ENCODE measurements around the gene PFKP. TPM values are rescaled to one million over a fixed set of nuclear protein-coding genes. Genes with fewer than 3 reads are reported as not detected.
"Not testable (repeated sequence)": the region's sequence is repeated elsewhere in the genome, so short reads cannot be mapped to it uniquely, and the experiment has no call there.

Gene PFKP
- total RNA-seq, 1 donor from 2014 or later: 155 TPM

GRCh38 chr10:3163879-3164278, 96.5 kb downstream of the PFKP start:
- DNase-seq: no peak
- ATAC-seq (ENCODE audit: poor library complexity): no peak
- intact Hi-C loops (cut with DNase I): no loop called here

DNA sequence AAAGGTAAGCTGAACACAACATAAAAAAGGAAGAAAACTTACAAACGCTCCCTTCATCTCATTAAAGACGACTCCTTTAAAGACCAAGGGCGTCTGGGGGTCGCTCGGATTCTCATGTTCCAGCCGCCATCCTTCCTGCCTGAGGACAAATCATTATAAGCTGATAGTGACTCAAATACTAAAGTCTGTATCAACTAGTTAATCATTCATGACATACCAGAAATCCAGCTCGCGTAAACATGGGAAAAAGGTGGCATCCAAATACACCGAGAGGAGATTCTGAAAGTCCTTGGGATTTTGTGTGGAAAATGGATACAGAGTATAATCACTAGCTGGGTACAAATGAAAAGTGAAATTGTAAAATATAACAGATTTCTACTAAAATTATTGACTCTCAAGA, 97.8 kb downstream of the PFKP start:
- ATAC-seq (ENCODE audit: poor library complexity) (no peak), DNase-seq (no peak)
- intact Hi-C loops (cut with DNase I): no loop called here

DNA sequence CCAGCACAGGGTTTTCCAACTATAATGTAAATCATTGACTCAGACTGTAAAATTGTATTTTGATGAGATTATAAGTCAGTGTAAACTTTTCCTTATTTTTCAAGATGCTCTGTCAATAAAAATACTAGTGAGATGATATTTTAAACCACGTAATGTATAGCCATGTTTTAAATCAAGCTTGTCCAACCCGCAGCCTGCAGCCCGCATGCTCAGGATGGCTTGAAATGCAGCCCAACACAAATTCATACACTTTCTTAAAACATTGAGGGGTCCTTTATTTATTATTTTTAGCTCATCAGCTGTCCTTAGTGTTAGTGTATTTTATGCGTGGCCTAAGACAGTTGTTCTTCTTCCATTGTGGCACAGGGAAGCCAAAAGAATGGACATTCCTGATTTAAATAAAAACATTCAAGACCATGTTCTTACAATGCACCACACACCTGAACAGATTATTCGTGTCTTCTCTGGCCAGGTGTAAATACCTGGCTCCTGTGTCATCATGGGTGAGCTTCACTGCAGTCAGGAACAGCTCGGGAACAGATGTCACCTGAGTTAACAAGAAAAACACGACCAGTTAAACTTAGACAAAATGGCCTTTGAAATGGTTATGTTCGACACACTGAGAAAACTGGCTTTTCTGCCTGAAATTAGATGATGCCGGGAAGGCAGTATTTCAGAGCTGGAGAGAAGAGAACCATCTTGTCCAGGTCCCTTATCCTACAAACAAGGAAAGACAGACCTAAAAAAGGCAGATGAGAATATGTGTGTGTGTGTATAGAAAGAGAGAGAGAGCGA, 99.3 kb downstream of the PFKP start:
- no peak for DNase-seq
- intact Hi-C loops (cut with DNase I): no loop called here

GRCh38 chr10:3167611-3168330, 100.4 kb downstream of the PFKP start:
- intact Hi-C loops (cut with DNase I): no loop called here
- ATAC-seq (ENCODE audit: poor library complexity) (no peak), DNase-seq (no peak)

More for the DNA sequence above, 99.3 kb downstream of the PFKP start:
- no peak for ATAC-seq (ENCODE audit: poor library complexity)

- intact Hi-C loops (cut with DNase I): no loop called here
- DNase-seq (no peak), ATAC-seq (ENCODE audit: poor library complexity) (no peak)
Measured at GRCh38 chr10:3169271-3169670, 101.9 kb downstream of the PFKP start.

- intact Hi-C loops (cut with DNase I): no loop called here
- DNase-seq (no peak), ATAC-seq (ENCODE audit: poor library complexity) (no peak)
Measured at GRCh38 chr10:3169673-3170072, 102.3 kb downstream of the PFKP start.

- intact Hi-C loops (cut with DNase I); ATAC-seq (ENCODE audit: poor library complexity); DNase-seq: not testable (repeated sequence)
Measured at GRCh38 chr10:3171488-3171887, 104.1 kb downstream of the PFKP start.

- ATAC-seq (ENCODE audit: poor library complexity) (peak; percentile 4), DNase-seq (no peak)
- intact Hi-C loops (cut with DNase I): no loop called here
Measured at GRCh38 chr10:3172081-3172445, 104.7 kb downstream of the PFKP start.

DNA sequence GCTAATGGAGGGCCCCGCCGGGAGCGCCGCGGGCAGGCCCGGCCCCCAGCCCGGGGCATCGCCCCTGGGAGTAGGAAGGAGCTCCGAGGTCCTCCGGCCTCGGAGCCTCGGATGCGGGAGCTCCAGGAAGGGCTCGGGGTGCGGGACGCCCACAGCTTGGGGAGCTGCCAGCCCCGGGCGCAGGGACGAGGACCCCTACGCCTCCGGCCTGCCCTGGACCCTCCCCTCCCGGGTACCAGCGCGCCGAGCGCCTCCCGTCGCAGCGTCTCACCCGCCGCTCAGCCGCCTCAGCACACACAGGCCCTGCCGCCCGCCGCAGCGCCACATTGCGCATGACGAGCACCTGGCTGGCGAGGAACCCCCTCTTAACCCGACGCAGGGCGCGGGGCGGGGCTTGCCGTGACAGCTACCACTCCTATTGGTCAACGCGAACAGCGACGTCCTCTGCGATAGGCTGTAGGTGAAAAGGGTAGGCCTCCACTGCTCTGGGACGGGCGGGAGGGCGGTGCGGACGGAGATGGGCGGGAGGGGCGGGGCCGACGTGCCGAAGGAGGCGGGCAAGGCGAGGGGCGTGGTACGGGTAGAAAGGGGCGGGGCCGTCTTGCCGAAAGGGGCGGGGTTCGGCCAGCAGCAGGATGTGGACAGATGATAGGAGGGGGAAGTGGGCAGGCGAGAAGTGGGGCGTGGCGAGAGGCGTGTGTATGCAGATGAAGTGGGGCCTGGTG, 105.3 kb downstream of the PFKP start, which contains the start of gene PITRM1:
Gene PITRM1 (minus strand): TSS at position 337 of the 725 bp plus-strand sequence. CDS start 10 bp downstream, at position 327.
- peak; percentile 98 for ATAC-seq (ENCODE audit: poor library complexity)
- DNase-seq: peak; percentile 100
- intact Hi-C loops (cut with DNase I): no loop called here

GRCh38 chr10:3173171-3173878, 106.0 kb downstream of the PFKP start:
- ATAC-seq (ENCODE audit: poor library complexity) (no peak), DNase-seq (no peak)
- intact Hi-C loops (cut with DNase I): no loop called here

- intact Hi-C loops (cut with DNase I): no loop called here
- DNase-seq (no peak), ATAC-seq (ENCODE audit: poor library complexity) (no peak)
Measured at GRCh38 chr10:3178042-3178441, 110.7 kb downstream of the PFKP start.

GRCh38 chr10:3179174-3179573, 111.8 kb downstream of the PFKP start:
- intact Hi-C loops (cut with DNase I): no loop called here
- DNase-seq (no peak), ATAC-seq (ENCODE audit: poor library complexity) (no peak)

DNA sequence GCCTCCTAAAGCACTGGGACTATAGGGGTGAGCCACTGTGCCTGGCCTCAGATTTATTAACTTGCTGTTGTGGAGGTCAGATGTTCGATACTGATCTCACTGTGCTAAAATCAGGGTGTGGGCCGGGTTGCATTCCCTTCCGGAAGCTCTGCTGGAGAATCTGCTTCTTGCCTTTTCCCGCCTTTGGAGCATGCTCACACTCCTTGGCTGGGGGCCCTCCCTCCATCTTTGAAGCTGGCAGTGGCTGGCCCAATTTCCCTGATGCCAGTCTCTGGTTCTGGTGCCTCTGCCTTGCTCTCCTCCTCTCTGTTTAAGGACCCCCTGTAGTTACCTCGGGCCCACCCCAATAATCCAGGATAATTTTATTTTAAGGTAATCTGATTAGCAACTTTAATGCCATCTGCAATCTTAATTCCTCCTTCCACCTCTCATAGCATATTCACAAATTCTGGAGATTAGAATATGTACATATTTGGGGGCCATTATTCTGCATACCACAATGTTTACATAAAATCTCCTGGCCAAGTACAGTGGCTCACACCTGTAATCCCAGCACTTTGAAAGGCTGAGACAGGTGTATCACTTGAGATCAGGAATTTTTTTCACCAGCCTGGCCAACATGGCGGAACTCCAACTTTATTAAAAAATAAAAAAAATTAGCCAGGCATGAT, 113.1 kb downstream of the PFKP start:
- intact Hi-C loops (cut with DNase I): no loop called here
- no peak for ATAC-seq (ENCODE audit: poor library complexity)

DNA sequence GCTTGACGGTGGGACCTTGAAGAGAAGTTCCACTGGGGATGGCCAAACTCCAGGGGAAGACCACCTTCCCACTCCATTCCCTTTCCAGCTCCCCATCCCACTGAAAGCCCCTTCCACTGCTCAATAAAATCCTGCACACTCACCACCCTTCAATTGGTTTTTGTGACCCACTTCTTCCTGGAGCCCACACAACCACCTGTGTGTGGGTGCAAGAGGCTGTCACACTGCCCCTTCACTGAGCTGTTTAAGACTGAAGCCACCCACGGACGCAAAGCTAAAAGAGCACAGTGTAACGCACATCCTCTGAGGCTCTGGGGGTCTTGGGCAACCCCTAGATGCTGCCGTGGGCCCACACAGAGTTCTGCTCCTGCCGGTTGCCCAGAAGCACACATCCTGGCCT, 118.0 kb downstream of the PFKP start:
- intact Hi-C loops (cut with DNase I): no loop called here
- ATAC-seq (ENCODE audit: poor library complexity): no peak
- DNase-seq: no peak

More for the DNA sequence above, 113.1 kb downstream of the PFKP start:
- DNase-seq: no peak

GRCh38 chr10:3186368-3186767, 119.0 kb downstream of the PFKP start:
- DNase-seq (no peak), ATAC-seq (ENCODE audit: poor library complexity) (no peak)
- intact Hi-C loops (cut with DNase I): no loop called here
